Glomerular visceral epithelial cell (primary cell): ENCODE data around the gene ATP8B1.
"Not testable (repeated sequence)": the region's sequence is repeated elsewhere in the genome, so short reads cannot be mapped to it uniquely, and the experiment has no call there.

ENCODE experiments used
- DNase-seq: peaks from one replicate; pipeline ENCODE4 v3.0.0-alpha.2; 2016; ENCODE audit errors: extremely low spot score

Gene ATP8B1

GRCh38 chr18:57727952-57728807, 74.9 kb downstream of the ATP8B1 start:
- DNase-seq = peak; percentile 44

GRCh38 chr18:57719211-57719935, 83.7 kb downstream of the ATP8B1 start:
- DNase-seq = not testable (repeated sequence)

GRCh38 chr18:57716549-57716948, 86.6 kb downstream of the ATP8B1 start:
- DNase-seq = no peak

- DNase-seq = no peak
These were observed 87.4 kb downstream of the ATP8B1 start for GRCh38 chr18:57715671-57716070.

GRCh38 chr18:57715073-57715472, 88.0 kb downstream of the ATP8B1 start:
- DNase-seq = no peak

- DNase-seq = no peak
These were observed 92.9 kb downstream of the ATP8B1 start for GRCh38 chr18:57710226-57710625.

GRCh38 chr18:57709335-57709734, 93.8 kb downstream of the ATP8B1 start:
- no peak for DNase-seq

GRCh38 chr18:57708288-57708687, 94.8 kb downstream of the ATP8B1 start:
- DNase-seq = no peak

- no peak for DNase-seq
These were observed 97.1 kb downstream of the ATP8B1 start for GRCh38 chr18:57705832-57706595.

- no peak for DNase-seq
These were observed 98.1 kb downstream of the ATP8B1 start for GRCh38 chr18:57705011-57705410.

GRCh38 chr18:57698571-57699276, 104.4 kb downstream of the ATP8B1 start:
- DNase-seq = no peak

- DNase-seq = no peak
These were observed 105.7 kb downstream of the ATP8B1 start for GRCh38 chr18:57697426-57697825.

- no peak for DNase-seq
These were observed 106.8 kb downstream of the ATP8B1 start for GRCh38 chr18:57696271-57696670.

GRCh38 chr18:57691363-57691762, 111.8 kb downstream of the ATP8B1 start:
- DNase-seq = no peak

- DNase-seq = no peak
These were observed 115.1 kb downstream of the ATP8B1 start for GRCh38 chr18:57687970-57688369.

GRCh38 chr18:57683470-57683869, 119.6 kb downstream of the ATP8B1 start:
- DNase-seq = no peak

GRCh38 chr18:57677262-57678211, 125.6 kb downstream of the ATP8B1 start:
- DNase-seq = no peak

GRCh38 chr18:57674891-57675290, 128.2 kb downstream of the ATP8B1 start:
- no peak for DNase-seq

GRCh38 chr18:57670046-57670445, 133.1 kb downstream of the ATP8B1 start:
- no peak for DNase-seq

GRCh38 chr18:57668021-57668420, 135.1 kb downstream of the ATP8B1 start:
- DNase-seq = no peak
